T-helper 2 cell treated with Interferon-gamma antibody and Interleukin-4, amounts not matched to agents 100 ng/mL and 5 ng/mL, for 36 hours (primary cell): ENCODE measurements around the gene CSMD2. TPM values are rescaled to one million over a fixed set of nuclear protein-coding genes. Genes with fewer than 3 reads are reported as not detected.
"Not testable (repeated sequence)": the region's sequence is repeated elsewhere in the genome, so short reads cannot be mapped to it uniquely, and the experiment has no call there.

Experiments used
- intact Hi-C: fragments of 100-400 bp; cut with micrococcal nuclease; formaldehyde crosslinking; loops from one replicate; pipeline ENCODE4 v1.15.1; 2023
- total RNA-seq: library from RNA; stranded (reverse); gene quantifications from 2 replicates; pipeline ENCODE4 v1.2.3, GENCODE V29; 2022

CSMD2 gene
- total RNA-seq = not detected in 2 replicates

- intact Hi-C loops = loop anchor here (5.0 kb wide), 1 partner anchor 533 kb away; no protein-coding TSS in a partner anchor
Measured at GRCh38 chr1:34164771-34165391, at the start of gene CSMD2. Gene CSMD2 (minus strand): TSS chr1:34165230. CDS start chr1:34165097, 133 bp downstream.

GRCh38 chr1:34213956-34214355, 48.9 kb upstream of the CSMD2 start:
- intact Hi-C loops = no loop called here

GRCh38 chr1:34212673-34213072, 47.6 kb upstream of the CSMD2 start:
- intact Hi-C loops = no loop called here

- intact Hi-C loops = no loop called here
Measured at GRCh38 chr1:34199927-34200326, 34.9 kb upstream of the CSMD2 start.

GRCh38 chr1:34192621-34193020, 27.6 kb upstream of the CSMD2 start:
- intact Hi-C loops = no loop called here

GRCh38 chr1:34190692-34191091, 25.7 kb upstream of the CSMD2 start:
- intact Hi-C loops = no loop called here

- intact Hi-C loops = no loop called here
Measured at GRCh38 chr1:34188985-34189384, 24.0 kb upstream of the CSMD2 start.

- intact Hi-C loops = no loop called here
Measured at GRCh38 chr1:34188418-34188817, 23.4 kb upstream of the CSMD2 start.

GRCh38 chr1:34186741-34187494, 21.9 kb upstream of the CSMD2 start:
- intact Hi-C loops = no loop called here

- intact Hi-C loops = not testable (repeated sequence)
Measured at GRCh38 chr1:34183381-34183780, 18.4 kb upstream of the CSMD2 start.

GRCh38 chr1:34178072-34178471, 13.0 kb upstream of the CSMD2 start:
- intact Hi-C loops = no loop called here

- intact Hi-C loops = no loop called here
Measured at GRCh38 chr1:34176830-34177603, 12.0 kb upstream of the CSMD2 start, which contains the start of gene C1orf94. Gene C1orf94 (plus strand): TSS chr1:34176907. CDS start chr1:34177790, 883 bp downstream.

GRCh38 chr1:34175744-34176143, 10.7 kb upstream of the CSMD2 start:
- intact Hi-C loops = no loop called here

- intact Hi-C loops = no loop called here
Measured at GRCh38 chr1:34167389-34167788, 2.4 kb upstream of the CSMD2 start.

GRCh38 chr1:34166625-34167361, 1.8 kb upstream of the CSMD2 start:
- intact Hi-C loops = no loop called here

- intact Hi-C loops = no loop called here
Measured at GRCh38 chr1:34166191-34166624, 1.2 kb upstream of the CSMD2 start.

GRCh38 chr1:34165422-34165921, 442 bp upstream of the CSMD2 start:
- intact Hi-C loops = no loop called here

- intact Hi-C loops = loop anchor here (5.0 kb wide), 1 partner anchor 532 kb away; no protein-coding TSS in a partner anchor
Measured at GRCh38 chr1:34163792-34164731, 968 bp downstream of the CSMD2 start.

- intact Hi-C loops = loop anchor here (5.0 kb wide), 1 partner anchor 531 kb away; no protein-coding TSS in a partner anchor
Measured at GRCh38 chr1:34162852-34163766, 1.9 kb downstream of the CSMD2 start.
